Dedifferentiated amniotic fluid mesenchymal stem cell (primary cell): ENCODE results near the gene KCNJ13.
A peak's percentile ranks its signal among the peaks of the same experiment; 100 is the strongest.
"Not testable (repeated sequence)": the region's sequence is repeated elsewhere in the genome, so short reads cannot be mapped to it uniquely, and the experiment has no call there.

Experiments
- DNase-seq: peaks from one replicate; pipeline ENCODE4 v3.0.0-alpha.2; 2016; ENCODE audit errors: extremely low spot score

Gene KCNJ13

DNA sequence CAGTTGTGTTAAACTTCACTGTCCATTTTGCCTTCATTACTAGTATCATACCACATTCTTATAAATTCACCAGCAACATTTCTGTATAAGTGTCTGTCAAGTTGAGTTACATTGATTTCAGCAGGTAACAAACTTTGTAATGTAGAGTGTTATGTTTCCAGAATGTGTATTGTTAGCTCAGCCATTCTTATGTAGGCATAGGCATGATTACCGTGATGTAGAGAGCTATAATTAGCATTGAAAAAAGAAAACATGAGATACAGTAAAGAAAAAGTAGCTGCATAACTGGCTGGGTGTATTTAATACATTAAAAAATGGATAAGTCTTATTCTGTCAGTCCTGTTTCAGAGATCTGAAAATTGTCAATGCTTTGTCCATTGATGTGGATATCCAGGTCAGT lies 8.5 kb downstream of the KCNJ13 start:
- no peak for DNase-seq

DNA sequence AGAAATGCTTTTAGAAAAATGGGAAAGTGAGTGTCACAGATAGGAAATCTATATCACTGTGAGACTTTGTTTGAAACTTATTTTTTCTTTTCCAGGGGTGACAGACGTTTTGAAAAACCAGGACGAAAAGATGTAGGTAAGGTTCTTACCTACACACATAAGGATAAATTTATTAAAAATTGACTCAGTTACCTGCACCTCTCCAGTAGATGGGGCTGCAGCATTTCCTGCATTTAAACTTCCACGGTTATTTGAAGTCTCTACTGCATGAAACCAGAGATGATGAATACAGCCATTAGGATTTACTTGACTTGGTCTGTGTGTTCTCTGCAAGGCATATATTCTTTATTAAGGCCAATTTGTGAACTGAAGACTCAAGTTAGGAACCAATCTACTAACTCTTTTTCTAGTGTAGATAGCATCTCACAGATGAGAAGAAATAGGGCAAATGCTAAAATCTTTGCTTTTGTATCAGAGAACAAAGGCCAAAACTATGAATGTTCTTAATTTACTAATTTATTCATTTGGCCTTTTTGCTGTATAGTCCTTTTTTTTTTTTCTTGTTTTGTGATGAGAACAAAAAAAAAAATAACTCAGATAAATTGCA lies 15.0 kb downstream of the KCNJ13 start:
- peak; percentile 57 for DNase-seq

DNA sequence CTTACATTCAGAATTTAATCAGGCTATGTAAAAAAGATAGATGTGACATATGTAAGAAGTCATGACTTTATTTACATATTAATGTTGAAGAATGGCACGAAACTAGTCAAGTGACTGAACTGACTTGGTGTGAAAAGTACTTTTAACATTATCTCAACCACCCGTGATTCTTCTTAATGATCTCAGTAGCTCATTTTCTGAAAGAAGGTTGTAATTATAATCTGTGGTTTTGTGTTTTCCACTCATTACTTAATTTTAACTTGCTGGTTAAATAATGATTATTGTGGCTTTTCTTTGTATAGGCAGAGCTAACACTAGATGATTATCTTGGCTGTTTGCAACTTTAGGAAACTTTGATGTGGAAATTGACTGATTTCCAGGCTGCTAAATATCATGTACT lies 18.5 kb downstream of the KCNJ13 start:
- no peak for DNase-seq

DNA sequence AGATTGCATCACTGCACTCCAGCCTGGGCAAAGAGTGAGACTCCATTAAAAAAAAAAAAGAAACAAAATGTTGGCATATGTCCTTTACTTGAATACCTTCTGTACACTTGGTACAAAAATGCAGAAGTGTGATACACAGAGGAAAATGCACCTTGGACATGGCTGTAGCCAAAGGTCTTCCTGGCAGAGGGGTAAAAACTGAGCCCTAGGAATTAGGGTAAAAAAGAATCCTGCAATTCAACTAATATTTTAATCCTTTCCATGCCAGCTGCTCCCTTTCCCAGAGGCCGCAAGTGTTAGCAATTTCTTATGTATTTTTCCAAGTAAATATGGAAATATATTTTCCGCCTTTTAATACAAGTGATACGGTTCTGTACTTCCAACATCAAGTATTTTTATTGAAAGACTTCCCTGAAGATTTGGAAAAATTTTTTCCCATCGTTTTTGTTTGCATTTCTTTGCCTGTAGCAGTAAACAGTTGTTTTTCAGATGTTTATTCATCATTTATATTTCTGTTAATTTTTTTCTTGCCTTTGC lies 26.2 kb downstream of the KCNJ13 start:
- no peak for DNase-seq

DNA sequence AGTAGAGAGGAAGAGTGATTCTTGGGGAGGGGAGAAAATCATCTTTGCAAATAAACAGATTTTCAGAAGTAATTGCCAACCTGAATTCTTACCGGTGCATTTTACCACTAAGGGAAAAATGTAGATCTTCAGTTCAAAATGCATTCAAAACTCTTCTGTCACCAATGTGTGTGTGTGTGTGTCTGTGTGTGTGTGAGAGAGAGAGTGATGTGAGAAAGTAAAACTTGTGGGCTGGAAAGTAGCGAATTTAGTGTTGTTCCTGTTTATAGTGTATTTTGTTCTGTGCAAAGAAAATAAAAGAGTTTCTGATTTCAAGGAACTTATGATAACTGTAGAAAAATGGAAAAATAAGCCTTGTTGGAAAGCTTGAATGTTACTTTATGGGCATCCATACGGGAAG lies 27.0 kb downstream of the KCNJ13 start:
- DNase-seq: no peak

- DNase-seq: no peak
Observed at GRCh38 chr2:232748038-232748437, 28.3 kb downstream of the KCNJ13 start.

DNA sequence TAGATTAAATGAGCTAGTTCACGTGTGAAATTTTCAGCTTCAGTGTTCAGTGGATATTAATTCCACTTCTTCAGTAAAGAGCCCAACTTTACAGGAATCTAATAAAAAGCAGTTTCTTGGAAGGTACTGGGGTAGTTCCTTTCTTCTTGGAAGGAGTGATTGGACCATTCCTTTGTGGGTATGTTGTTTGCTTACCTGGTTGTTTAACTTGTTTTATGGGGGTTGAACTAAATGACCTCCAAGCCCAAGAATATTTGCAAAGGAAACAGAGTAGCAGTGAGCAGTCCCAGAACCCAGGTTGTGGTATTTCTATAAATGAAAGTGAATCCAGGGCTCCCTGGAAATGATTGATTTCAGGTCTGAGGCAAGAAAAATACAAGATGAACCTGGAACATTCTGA lies 31.4 kb downstream of the KCNJ13 start:
- no peak for DNase-seq

GRCh38 chr2:232741972-232742371 lies 34.4 kb downstream of the KCNJ13 start:
- DNase-seq: no peak

GRCh38 chr2:232741294-232741693 lies 35.1 kb downstream of the KCNJ13 start:
- no peak for DNase-seq

DNA sequence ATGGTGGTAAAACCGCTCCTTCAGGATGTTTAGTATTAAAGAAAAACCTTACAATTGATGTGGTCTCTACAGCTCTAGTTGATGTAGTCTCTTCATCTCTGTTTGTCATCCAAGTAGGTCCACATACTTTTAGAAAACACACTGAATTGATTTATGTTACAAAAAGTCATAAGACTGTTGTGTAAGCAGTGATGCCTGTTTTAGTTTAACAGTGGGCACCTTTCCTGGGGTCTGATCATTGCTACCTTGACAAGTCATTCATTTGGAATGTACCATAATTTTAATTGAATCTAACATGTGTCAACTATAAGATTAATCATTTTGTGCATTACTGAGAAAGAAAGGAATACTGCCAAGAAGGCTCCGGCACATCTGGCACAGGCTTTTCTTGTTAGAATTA lies 44.9 kb downstream of the KCNJ13 start:
- no peak for DNase-seq

- no peak for DNase-seq
Observed at GRCh38 chr2:232728785-232729184, 47.6 kb downstream of the KCNJ13 start.

GRCh38 chr2:232723027-232723426 lies 53.3 kb downstream of the KCNJ13 start:
- no peak for DNase-seq

GRCh38 chr2:232721882-232722281 lies 54.5 kb downstream of the KCNJ13 start:
- no peak for DNase-seq

DNA sequence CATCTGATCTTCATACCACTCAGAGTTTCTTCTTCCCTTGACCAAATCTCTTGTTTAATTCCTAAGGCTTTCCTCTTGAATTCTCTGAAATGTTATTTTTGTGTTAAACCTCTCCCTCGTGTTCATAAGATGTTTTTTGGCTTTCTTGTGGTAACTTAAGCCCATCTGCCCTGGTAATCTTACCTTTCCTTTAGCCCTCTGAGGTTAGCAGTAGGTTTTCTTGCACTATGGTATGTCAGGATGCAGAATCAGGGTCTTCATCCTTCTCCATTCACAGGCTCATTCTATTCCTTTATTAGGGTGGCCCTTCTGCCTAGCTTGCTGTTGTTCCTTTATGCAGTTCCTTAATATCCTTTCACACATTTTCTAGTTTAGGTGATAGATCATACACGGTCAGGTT lies 55.1 kb downstream of the KCNJ13 start:
- no peak for DNase-seq

DNA sequence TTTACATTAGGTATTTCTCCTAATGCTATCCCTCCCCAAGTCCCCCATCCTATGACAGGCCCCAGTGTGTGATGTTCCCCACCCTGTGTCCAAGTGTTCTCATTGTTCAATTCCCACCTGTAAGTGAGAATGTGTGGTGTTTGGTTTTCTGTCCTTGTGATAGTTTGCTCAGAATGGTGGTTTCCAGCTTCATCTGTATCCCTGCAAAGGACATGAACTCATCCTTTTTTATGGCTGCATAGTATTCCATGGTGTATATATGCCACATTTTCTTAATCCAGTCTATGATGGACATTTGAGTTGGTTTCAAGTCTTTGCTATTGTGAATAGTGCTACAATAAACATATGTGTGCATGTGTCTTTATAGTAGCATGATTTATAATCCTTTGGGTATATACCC lies 56.3 kb downstream of the KCNJ13 start:
- DNase-seq: not testable (repeated sequence)
